Measurements from ENCODE around the gene TMEM11. TPM values are rescaled to one million over a fixed set of nuclear protein-coding genes. Genes with fewer than 3 reads are reported as not detected.

TMEM11 gene
- total RNA-seq, 1 experiment from 2014 or later, result 23.4 TPM

GRCh38 chr17:21262259-21262993 is 48.5 kb upstream of the TMEM11 start:
- TF ChIP-seq POLR2AphosphoS5 (IDR thresholded peaks at IDR 0.05; ENCODE audit: low read depth, low read length), result no peak
- TF ChIP-seq SIN3A (IDR thresholded peaks at IDR 0.05; ENCODE audit: borderline replicate concordance, insufficient read depth, low read depth, low read length), result no peak
- TF ChIP-seq TCF7L2 (IDR thresholded peaks at IDR 0.05; ENCODE audit: low read depth, low read length), result no peak
- TF ChIP-seq, protein P1, sequence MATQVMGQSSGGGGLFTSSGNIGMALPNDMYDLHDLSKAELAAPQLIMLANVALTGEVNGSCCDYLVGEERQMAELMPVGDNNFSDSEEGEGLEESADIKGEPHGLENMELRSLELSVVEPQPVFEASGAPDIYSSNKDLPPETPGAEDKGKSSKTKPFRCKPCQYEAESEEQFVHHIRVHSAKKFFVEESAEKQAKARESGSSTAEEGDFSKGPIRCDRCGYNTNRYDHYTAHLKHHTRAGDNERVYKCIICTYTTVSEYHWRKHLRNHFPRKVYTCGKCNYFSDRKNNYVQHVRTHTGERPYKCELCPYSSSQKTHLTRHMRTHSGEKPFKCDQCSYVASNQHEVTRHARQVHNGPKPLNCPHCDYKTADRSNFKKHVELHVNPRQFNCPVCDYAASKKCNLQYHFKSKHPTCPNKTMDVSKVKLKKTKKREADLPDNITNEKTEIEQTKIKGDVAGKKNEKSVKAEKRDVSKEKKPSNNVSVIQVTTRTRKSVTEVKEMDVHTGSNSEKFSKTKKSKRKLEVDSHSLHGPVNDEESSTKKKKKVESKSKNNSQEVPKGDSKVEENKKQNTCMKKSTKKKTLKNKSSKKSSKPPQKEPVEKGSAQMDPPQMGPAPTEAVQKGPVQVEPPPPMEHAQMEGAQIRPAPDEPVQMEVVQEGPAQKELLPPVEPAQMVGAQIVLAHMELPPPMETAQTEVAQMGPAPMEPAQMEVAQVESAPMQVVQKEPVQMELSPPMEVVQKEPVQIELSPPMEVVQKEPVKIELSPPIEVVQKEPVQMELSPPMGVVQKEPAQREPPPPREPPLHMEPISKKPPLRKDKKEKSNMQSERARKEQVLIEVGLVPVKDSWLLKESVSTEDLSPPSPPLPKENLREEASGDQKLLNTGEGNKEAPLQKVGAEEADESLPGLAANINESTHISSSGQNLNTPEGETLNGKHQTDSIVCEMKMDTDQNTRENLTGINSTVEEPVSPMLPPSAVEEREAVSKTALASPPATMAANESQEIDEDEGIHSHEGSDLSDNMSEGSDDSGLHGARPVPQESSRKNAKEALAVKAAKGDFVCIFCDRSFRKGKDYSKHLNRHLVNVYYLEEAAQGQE (IDR thresholded peaks at IDR 0.05; ENCODE audit: insufficient read depth in 1 of 2, low read depth in 2 of 2, low read length in 1 of 2), result no peak
- no peak for TF ChIP-seq CTCF (IDR thresholded peaks at IDR 0.05)
- ChIA-PET CTCF (no interaction called here), POLR2A (no interaction called here)
- intact Hi-C loops (cut with micrococcal nuclease; ENCODE audit: unreplicated experiment), result no loop called here
- H3K36me3 ChIP-seq (ENCODE audit: control insufficient read depth, insufficient read depth, low read length), result no peaks in the 10 kb centered on the region
- H3K4me1 ChIP-seq (ENCODE audit: control insufficient read depth, insufficient read depth, low read length), result no peaks in the 10 kb centered on the region
- DNase-seq (ENCODE audit: low read depth, low spot score) (no peak), ATAC-seq (no peak)
- in situ Hi-C loops (cut with HindIII; ENCODE audit: low pct_unique_long_range_greater_than_20kb, low sequenced_read_pairs), result no loop called here
- H3K27me3 ChIP-seq (ENCODE audit: control insufficient read depth, insufficient read depth, low read length), result no peaks in the 10 kb centered on the region
- no peak overlapping the region for H3K27ac ChIP-seq (ENCODE audit: low read length)
- H3K4me3 ChIP-seq (ENCODE audit: low read depth in 2 of 2, low read length in 2 of 2), result no peak overlapping the region
- no TSS peak for BruUV-seq (replicated peaks)
- H3K9me3 ChIP-seq (ENCODE audit: control insufficient read depth, insufficient read depth, low read depth, low read length), result no peaks in the 10 kb centered on the region

DNA sequence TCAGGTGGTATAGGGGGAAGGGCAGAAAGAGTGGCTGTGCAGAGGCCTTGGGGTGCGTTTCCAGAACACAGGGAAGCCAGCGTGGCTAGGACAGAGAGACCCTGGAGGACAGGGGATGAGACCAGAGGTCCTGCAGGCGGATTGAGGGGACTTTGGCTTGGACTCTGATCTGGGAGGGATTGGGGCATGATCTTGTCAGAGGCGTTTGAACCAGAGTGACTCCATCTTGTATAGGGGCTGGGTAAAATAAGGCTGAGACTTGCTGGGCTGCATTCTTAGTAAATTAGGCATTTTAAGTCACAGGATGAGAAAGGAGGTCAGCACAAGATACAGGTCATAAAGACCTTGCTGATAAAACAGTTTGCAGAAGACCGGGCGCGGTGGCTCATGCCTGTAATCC is 44.6 kb upstream of the TMEM11 start:
- TF ChIP-seq TCF7L2 (IDR thresholded peaks at IDR 0.05; ENCODE audit: low read depth, low read length) (no peak), SIN3A (IDR thresholded peaks at IDR 0.05; ENCODE audit: borderline replicate concordance, insufficient read depth, low read depth, low read length) (no peak), POLR2AphosphoS5 (IDR thresholded peaks at IDR 0.05; ENCODE audit: low read depth, low read length) (no peak), CTCF (IDR thresholded peaks at IDR 0.05) (no peak)
- TF ChIP-seq, protein P1 (IDR thresholded peaks at IDR 0.05; ENCODE audit: insufficient read depth in 1 of 2, low read depth in 2 of 2, low read length in 1 of 2), result no peak
- in situ Hi-C loops (cut with HindIII; ENCODE audit: low pct_unique_long_range_greater_than_20kb, low sequenced_read_pairs), result no loop called here
- intact Hi-C loops (cut with micrococcal nuclease; ENCODE audit: unreplicated experiment), result no loop called here
- H3K4me1 ChIP-seq (ENCODE audit: control insufficient read depth, insufficient read depth, low read length), result no peaks in the 10 kb centered on the region
- ChIA-PET CTCF (no interaction called here), POLR2A (no interaction called here)
- H3K36me3 ChIP-seq (ENCODE audit: control insufficient read depth, insufficient read depth, low read length), result no peaks in the 10 kb centered on the region
- H3K27ac ChIP-seq (ENCODE audit: low read length), result no peak overlapping the region
- DNase-seq (ENCODE audit: low read depth, low spot score), result no peak
- BruUV-seq (replicated peaks), result no TSS peak
- no peaks in the 10 kb centered on the region for H3K27me3 ChIP-seq (ENCODE audit: control insufficient read depth, insufficient read depth, low read length)
- H3K9me3 ChIP-seq (ENCODE audit: control insufficient read depth, insufficient read depth, low read depth, low read length), result no peaks in the 10 kb centered on the region
- no peak for ATAC-seq
- no peak overlapping the region for H3K4me3 ChIP-seq (ENCODE audit: low read depth in 2 of 2, low read length in 2 of 2)
